Measurements from ENCODE around the gene SMAD2.
A peak's percentile ranks its signal among the peaks of the same experiment; 100 is the strongest.
"Not testable (repeated sequence)": the region's sequence is repeated elsewhere in the genome, so short reads cannot be mapped to it uniquely, and the experiment has no call there.

SMAD2 gene

DNA sequence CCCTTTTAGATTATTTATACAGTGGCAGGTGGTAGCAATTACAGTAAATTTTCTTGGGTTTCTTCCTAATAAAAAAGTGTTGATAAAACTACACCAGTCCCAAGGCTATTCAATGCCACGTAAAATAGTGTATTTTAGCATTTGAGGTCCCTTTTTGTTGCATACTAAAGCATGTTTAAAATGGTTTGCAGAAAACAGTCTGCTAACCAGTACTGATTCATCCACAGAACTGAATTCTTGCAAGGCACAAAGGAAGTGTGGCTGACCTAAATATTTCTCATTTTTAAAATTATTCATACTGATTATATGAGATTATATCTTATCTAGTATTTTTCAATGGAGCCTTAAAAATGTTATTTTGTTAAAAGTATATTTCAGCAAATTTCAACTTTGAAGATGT, 98.1 kb downstream of the SMAD2 start:
- DNase-seq, result no peak

DNA sequence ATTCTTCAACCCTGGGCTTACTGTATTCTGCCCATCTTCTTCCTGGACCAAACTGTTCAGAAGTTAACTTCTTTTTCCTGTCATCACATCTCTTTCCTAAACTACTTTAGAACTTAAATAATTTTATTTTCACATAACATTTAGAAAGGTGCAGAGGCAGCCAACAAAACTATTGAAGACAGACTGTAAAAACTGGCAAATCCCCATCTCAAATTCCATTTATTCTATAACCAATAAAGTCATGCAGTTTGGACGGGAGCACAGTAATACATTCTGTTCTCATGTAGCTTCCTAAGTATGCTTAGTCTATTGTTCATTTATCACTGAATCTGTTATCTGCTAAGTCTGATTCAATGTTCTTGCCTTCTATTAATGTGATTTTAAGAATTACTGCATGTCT, 99.1 kb downstream of the SMAD2 start:
- no peak for DNase-seq

DNA sequence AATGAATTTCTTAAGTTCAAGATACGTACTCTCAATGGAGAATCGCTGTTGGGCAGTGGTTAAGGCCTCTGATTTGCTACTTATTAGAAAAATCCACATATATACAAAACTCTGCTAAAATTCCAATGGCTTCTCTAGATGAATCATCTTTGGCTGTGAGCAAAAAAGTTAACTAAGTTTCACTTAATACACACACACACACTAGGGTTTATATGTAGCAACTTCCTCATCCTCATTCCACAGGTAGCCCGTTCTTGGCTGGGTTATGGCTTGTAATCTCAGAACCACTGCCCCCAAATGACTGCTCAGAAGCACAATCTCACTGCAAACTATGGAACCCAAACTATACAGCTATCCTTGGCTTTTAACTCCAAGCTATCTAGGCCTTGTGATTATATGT, 99.7 kb downstream of the SMAD2 start:
- DNase-seq, result no peak

GRCh38 chr18:47829831-47830230, 100.6 kb downstream of the SMAD2 start:
- no peak for DNase-seq

DNA sequence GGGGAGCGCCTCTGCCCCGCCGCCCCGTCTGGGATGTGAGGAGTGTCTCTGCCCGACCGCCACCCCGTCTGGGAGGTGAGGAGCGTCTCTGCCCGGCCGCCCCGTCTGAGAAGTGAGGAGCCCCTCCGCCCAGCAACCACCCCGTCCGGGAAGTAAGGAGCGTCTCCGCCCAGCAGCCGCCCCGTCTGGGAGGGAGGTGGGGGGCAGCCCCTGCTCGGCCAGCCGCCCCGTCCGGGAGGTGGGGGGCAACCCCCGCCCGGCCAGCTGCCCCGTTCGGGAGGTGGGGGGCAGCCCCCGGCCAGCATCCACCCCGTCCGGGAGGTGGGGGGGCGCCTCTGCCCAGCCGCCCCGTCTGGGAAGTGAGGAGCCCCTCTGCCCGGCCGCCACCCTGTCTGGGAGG, 102.4 kb downstream of the SMAD2 start:
- not testable (repeated sequence) for DNase-seq

DNA sequence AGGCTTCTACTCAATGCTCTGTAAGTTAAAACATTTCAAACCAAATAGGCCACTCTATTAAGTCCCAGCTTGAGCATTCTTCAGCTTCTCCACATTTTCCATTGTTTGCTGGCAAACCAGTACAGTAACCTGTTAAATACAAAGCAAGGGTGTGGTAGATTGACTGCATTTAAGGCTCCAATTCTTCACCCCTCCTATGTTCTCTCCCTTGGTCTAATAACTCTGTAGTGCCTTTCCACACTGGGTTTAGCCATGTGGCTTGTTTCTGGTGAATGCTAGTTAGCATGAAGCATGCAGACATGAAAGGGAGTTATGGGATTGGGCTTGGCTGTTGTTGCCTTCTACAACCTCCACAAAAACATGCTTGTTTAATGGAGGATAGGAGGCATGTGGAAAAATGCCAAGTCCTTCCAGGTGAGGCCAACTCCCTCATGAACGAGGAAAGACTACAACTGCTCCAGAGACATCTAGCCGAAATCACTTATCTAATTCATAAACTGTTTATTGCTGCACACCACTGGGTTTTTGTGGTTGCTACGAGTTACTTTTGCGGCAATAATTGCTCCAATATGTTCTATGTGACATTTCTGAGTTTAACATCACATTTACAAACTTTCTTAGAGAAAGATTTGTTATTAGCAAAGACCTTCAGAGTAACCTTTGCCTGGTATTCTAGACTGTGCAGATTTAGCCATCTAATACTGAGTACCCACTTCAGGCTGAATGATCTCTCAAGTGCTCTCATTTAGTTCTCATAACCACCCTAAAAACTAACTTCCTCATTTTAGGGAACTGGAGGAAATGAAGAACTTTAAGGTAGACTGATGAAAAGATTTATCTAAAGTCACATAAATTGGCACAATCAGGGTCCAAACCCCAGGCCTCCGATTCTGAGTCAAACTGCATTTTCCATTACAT, 104.0 kb downstream of the SMAD2 start:
- DNase-seq, result no peak

GRCh38 chr18:47821314-47821713, 109.1 kb downstream of the SMAD2 start:
- DNase-seq, result no peak

DNA sequence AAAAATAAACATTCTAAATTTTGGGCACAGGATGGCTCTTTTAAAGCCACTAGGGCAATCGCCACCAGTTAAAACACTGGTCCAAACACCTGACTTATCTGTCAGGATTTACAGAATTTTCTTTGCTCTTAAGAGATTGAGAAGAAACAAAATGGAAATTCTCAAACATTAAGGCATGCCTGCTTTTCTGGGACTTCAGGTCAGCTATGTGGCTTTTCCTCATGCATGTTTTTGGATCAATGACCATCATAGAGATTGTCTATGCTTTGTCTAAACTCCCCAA, 112.7 kb downstream of the SMAD2 start:
- no peak for DNase-seq

DNA sequence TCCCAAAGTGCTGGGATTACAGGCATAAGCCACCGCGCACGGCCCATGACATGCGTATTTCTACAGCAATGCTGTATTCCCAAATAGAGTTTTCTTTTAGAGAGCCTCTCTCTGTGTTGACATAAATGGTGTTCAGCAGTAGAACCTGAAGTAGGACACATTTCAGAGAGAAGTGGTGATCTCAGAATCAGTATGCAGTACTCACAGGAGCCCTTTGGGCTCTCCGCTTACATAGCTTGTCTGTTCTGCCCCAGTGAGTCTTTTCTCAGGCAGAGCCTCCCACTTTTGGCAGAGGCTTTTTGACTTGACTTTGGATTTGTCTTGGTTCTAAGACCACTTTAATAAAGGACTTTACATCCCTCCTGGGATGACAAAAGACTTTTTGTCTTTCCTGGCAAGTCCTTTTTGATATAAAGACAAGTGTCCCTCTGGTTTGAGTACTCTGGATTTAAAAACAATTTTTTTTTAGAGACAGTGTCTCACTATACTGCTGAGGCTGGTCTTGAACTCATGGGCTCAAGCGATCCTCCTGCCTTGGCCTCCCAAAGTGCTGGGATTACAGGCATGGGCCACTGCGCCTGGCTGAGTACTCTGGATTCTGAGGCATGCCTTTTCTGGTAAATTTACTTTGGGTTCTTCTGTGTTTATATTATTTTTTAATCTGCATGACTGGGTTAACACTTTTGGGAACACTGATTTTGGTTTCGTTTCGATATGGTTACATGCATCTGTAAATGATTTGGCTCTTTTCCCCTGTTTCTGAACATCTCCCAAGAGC, 113.3 kb downstream of the SMAD2 start:
- DNase-seq, result no peak

DNA sequence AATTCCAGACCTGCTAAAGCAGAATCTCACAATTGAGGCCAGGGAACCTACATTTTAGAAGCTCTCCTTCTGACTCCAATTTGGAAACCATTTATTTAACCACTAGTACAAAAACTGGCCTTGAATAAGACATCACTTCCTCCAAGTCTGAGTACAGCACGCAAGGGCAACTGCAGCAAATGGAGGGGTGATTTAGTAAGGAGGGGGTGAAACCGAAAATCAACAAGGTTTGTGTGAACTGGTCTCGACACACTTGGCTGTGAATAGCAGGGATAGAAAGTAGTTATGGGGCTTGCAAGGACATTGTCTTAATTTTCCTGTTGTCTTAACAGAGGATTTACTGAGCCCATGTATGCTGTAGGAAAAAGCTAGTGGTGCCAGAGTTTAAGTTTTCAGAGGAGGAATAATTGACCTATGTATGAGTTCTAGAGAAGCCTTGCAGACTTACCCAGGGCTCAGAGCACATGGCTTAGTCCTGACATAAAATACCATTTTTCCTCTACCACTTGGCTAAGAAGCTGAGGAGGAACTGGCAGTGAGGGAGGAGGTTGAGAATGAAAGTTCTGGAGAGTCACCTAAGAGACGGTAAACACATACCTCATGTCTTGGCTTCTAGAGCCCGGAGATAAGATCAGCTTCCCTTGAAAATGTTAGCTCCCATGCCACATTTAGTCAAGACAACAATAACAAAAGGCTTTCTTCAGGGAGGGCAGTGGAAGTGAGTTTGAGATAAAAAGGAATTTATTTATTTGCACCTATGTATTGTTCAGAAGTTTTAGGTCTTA, 114.8 kb downstream of the SMAD2 start:
- no peak for DNase-seq

DNA sequence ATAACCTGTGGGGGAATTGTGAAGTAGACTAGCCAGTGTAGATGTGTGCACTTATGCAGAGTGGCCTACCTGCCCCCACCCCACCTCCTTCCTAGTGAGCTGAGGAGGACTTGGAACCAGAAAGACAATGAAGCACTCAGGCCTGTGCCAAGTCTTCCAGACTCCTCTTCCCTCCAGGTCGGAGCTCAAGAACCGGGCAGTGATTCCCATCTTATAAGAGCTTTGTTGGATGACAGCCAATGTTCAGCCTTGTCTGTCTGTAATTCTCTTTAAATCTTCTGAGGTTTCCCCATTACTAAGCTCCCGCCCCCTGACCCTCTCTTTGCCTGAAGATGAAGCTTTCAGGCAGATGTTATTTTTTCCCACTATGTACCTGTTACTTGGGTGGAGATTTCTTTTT, 121.0 kb downstream of the SMAD2 start:
- DNase-seq, result no peak

DNA sequence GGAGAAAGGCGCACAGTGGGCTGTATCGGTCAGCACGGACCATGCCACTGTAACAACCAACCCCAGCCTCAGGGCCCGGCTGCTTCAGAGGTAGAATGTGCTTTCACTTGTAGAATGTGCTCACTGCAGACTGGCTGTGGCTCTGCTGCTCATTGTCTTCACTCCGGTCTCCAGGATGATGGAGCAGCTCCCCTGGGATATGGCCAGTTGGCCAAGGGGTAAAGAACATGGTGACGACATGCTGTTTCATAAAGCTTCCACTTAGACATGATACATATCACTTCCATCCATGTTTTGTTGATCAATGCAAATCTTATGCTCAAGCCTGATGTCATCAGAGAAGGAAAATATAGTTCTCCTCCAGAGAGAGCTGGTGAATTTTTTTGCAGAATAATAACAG, 127.7 kb downstream of the SMAD2 start:
- no peak for DNase-seq

- no peak for DNase-seq
Measured at GRCh38 chr18:47801817-47802216, 128.6 kb downstream of the SMAD2 start.

DNA sequence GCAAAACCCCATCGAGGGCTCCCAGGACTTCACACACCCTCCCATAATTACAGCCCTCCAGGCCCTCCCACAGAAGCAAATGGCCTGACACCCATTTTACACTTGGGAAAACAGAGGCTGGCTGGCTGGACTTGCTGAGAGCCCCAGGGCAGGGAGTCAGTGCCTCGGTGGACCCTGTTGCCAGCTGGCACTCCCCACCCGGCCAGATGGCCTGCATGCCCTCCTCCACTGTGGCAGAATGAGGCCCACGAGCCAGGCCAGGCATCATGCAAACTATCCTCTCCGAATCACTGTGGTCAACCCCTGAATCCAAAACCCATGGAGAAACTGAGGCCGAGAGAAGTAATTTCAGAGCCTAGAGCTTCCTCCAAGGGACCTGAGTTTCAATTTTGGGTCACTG, 129.7 kb downstream of the SMAD2 start:
- DNase-seq, result no peak

DNA sequence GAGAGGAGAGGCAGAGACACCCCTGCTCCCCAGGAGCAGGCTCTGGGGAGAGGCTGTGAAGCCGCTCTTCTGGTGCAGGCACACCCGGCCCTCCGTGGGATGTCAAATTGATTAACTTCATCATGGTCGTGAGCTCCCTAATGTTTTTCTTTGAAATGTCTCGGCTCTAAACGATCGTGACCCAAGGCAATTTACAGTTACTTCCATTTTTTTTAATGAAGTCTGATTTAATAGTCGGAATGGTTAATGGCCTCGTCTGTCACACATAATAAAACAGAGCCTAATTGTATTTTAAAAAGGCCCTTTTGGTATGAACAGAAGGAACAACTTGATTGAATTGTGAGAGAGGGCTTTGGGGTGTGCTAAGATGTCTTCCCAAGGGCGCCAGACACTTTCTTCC, 130.2 kb downstream of the SMAD2 start:
- DNase-seq, result no peak

GRCh38 chr18:47799376-47799775, 131.1 kb downstream of the SMAD2 start:
- no peak for DNase-seq

DNA sequence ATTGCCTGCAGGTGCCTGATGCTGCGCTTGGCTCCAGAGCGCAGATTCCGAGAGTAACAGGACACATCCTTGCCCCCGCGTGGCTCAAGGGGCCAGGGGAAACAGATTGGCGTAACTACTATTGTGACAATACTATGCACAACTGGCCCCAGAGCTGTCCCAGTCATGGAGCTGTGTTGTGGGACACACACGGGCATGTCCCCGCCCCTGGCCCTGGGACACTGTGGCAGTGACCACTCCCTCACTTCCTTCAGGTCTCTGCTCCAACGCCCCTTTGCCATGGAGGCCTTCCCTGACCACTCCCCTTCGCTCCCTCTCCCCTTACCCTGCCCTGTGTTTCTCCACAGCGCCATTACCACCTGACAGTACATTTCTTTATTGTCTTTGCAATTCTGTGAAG, 132.1 kb downstream of the SMAD2 start:
- DNase-seq, result no peak

GRCh38 chr18:47797126-47797525, 133.3 kb downstream of the SMAD2 start:
- no peak for DNase-seq

DNA sequence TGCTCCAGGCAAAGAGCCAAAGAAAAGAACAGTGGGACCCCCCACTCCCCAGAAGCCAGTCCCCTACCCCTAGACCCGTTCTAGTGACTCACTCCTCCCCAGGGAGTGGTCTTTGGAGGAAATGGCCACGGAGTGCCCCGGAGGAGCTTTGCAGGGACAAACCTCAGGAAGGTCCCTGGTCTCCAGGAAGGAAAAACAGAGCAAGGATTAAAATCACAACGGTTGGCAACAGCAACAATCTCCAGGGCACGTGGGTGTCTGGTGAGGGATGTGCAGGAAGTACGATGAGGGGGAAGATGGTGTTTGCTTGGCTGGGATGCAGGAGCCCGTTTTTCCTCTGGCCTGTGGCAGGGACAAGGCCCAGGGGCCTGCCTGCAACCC, 135.0 kb downstream of the SMAD2 start:
- no peak for DNase-seq

- DNase-seq, result no peak
Measured at GRCh38 chr18:47794725-47795433, 135.6 kb downstream of the SMAD2 start.

GRCh38 chr18:47793609-47794008, 136.8 kb downstream of the SMAD2 start:
- no peak for DNase-seq

- no peak for DNase-seq
Measured at GRCh38 chr18:47791461-47791985, 138.9 kb downstream of the SMAD2 start.

GRCh38 chr18:47790036-47790435, 140.4 kb downstream of the SMAD2 start:
- peak; percentile 57 to 66 (median 60) for DNase-seq
